GM21447 (cell line): Measurements from ENCODE around the gene IDH3B.
"Not testable (repeated sequence)": the region's sequence is repeated elsewhere in the genome, so short reads cannot be mapped to it uniquely, and the experiment has no call there.

Experiments used
- ATAC-seq: cut with Tn5 transposase; IDR thresholded peaks from one replicate; pipeline ENCODE4 v1.9.1; 2021; ENCODE audit not compliant: unreplicated experiment

Gene IDH3B

GRCh38 chr20:2695206-2695983 is 31.4 kb upstream of the IDH3B start:
- no peak for ATAC-seq

- ATAC-seq: no peak
Measured at GRCh38 chr20:2694519-2694918, 30.5 kb upstream of the IDH3B start.

- ATAC-seq: no peak
Measured at GRCh38 chr20:2694008-2694471, 30.0 kb upstream of the IDH3B start.

- no peak for ATAC-seq
Measured at GRCh38 chr20:2693286-2694007, 29.4 kb upstream of the IDH3B start.

GRCh38 chr20:2692886-2693285 is 28.9 kb upstream of the IDH3B start:
- no peak for ATAC-seq

GRCh38 chr20:2692036-2692885 is 28.2 kb upstream of the IDH3B start, which contains the start of gene EBF4:
Gene EBF4, plus strand, starts transcription at chr20:2692780. Its CDS starts 866 bp downstream, at chr20:2693646.
- ATAC-seq: no peak

GRCh38 chr20:2691663-2692035 is 27.6 kb upstream of the IDH3B start:
- no peak for ATAC-seq

- no peak for ATAC-seq
Measured at GRCh38 chr20:2691127-2691526, 27.1 kb upstream of the IDH3B start.

- no peak for ATAC-seq
Measured at GRCh38 chr20:2690718-2691117, 26.7 kb upstream of the IDH3B start.

- ATAC-seq: no peak
Measured at GRCh38 chr20:2690213-2690612, 26.2 kb upstream of the IDH3B start.

- no peak for ATAC-seq
Measured at GRCh38 chr20:2688041-2688591, 24.1 kb upstream of the IDH3B start.

GRCh38 chr20:2687514-2687913 is 23.5 kb upstream of the IDH3B start:
- no peak for ATAC-seq

- ATAC-seq: not testable (repeated sequence)
Measured at GRCh38 chr20:2684817-2685216, 20.8 kb upstream of the IDH3B start.

GRCh38 chr20:2682040-2682439 is 18.0 kb upstream of the IDH3B start:
- not testable (repeated sequence) for ATAC-seq

GRCh38 chr20:2680046-2680445 is 16.0 kb upstream of the IDH3B start:
- ATAC-seq: no peak

- ATAC-seq: no peak
Measured at GRCh38 chr20:2673453-2673852, 9.4 kb upstream of the IDH3B start.

GRCh38 chr20:2672446-2672845 is 8.4 kb upstream of the IDH3B start:
- ATAC-seq: no peak

GRCh38 chr20:2671977-2672376 is 8.0 kb upstream of the IDH3B start:
- no peak for ATAC-seq

GRCh38 chr20:2663364-2663886 is 591 bp downstream of the IDH3B start:
- ATAC-seq: no peak

GRCh38 chr20:2659547-2659946 is 4.5 kb downstream of the IDH3B start:
- no peak for ATAC-seq
